Parathyroid adenoma (tissue), 2 donors: ENCODE data around the gene UBE2QL1.

ENCODE experiments used
- H2AFZ ChIP-seq: fragments of 300-600 bp; sonication (generic); one replicate; pipeline ENCODE4 v1.7.0; 2017; ENCODE audit warnings: antibody characterized with exemption, mild to moderate bottlenecking
- H3K27ac ChIP-seq: fragments of 300-600 bp; sonication (generic); one replicate; pipeline ENCODE4 v1.7.0; 2017
- H3K27me3 ChIP-seq: fragments of 300-600 bp; sonication (generic); one replicate; pipeline ENCODE4 v1.7.0; 2017; ENCODE audit warnings: low read length; ENCODE audit not compliant: control insufficient read depth, insufficient read depth
- H3K36me3 ChIP-seq: fragments of 300-600 bp; sonication (generic); one replicate; pipeline ENCODE4 v1.7.0; 2017; ENCODE audit warnings: low read length; ENCODE audit not compliant: control insufficient read depth, insufficient read depth
- H3K4me1 ChIP-seq: fragments of 300-600 bp; sonication (generic); one replicate; pipeline ENCODE4 v1.7.0; 2017; ENCODE audit warnings: control low read depth
- H3K4me2 ChIP-seq: fragments of 300-600 bp; sonication (generic); one replicate; pipeline ENCODE4 v1.7.0; 2017; ENCODE audit warnings: low read length
- H3K4me3 ChIP-seq: fragments of 300-600 bp; sonication (generic); one replicate; pipeline ENCODE4 v1.7.0; 2017; ENCODE audit warnings: low read depth, low read length
- H3K79me2 ChIP-seq: fragments of 300-600 bp; sonication (generic); one replicate; pipeline ENCODE4 v1.7.0; 2017; ENCODE audit warnings: control low read depth
- H3K9ac ChIP-seq: fragments of 300-600 bp; sonication (generic); one replicate; pipeline ENCODE4 v1.7.0; 2017; ENCODE audit warnings: mild to moderate bottlenecking
- H3K9me3 ChIP-seq: fragments of 300-600 bp; sonication (generic); one replicate; pipeline ENCODE4 v1.7.0; 2017; ENCODE audit warnings: low read length; ENCODE audit not compliant: control insufficient read depth
- TF ChIP-seq, protein P1 (sequence below): fragments of 300-600 bp; sonication (generic); IDR thresholded peaks from one replicate; pipeline ENCODE4 v1.7.0; 2017; ENCODE audit warnings: antibody characterized with exemption, mild to moderate bottlenecking
- donor health status: primary hyperparathyroidism.

The UBE2QL1 gene

DNA sequence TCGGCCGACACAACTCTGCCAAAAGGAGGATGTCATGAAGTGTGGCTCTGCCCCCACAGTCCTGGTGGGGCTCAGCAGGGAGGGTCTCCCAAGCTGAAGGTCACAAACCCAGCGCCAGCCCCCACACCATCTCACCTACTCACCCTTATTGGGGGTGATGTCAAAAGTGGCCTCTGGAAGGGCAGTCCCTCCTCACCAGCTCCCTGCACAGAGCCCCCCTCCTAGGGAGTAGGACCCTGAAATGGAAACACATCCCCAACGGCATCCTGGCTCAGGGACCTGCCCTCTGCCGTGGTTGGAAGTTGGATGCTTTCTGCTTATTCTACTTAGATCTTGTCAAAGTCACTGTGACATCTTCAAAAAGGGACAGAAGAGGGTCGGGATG, 94.7 kb downstream of the UBE2QL1 start:
- Histone ChIP-seq H3K36me3 (no peaks in the 10 kb centered on the region), H3K27ac (no peak overlapping the region), H3K9me3 (no peaks in the 10 kb centered on the region), H3K27me3 (no peaks in the 10 kb centered on the region), H3K4me3 (no peak overlapping the region), H3K4me2 (no peak overlapping the region), H3K4me1 (no peaks in the 10 kb centered on the region), H3K9ac (no peak overlapping the region), H2AFZ (no peak overlapping the region), H3K79me2 (no peaks in the 10 kb centered on the region)
- TF ChIP-seq, protein P1, sequence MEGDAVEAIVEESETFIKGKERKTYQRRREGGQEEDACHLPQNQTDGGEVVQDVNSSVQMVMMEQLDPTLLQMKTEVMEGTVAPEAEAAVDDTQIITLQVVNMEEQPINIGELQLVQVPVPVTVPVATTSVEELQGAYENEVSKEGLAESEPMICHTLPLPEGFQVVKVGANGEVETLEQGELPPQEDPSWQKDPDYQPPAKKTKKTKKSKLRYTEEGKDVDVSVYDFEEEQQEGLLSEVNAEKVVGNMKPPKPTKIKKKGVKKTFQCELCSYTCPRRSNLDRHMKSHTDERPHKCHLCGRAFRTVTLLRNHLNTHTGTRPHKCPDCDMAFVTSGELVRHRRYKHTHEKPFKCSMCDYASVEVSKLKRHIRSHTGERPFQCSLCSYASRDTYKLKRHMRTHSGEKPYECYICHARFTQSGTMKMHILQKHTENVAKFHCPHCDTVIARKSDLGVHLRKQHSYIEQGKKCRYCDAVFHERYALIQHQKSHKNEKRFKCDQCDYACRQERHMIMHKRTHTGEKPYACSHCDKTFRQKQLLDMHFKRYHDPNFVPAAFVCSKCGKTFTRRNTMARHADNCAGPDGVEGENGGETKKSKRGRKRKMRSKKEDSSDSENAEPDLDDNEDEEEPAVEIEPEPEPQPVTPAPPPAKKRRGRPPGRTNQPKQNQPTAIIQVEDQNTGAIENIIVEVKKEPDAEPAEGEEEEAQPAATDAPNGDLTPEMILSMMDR, result no peak

DNA sequence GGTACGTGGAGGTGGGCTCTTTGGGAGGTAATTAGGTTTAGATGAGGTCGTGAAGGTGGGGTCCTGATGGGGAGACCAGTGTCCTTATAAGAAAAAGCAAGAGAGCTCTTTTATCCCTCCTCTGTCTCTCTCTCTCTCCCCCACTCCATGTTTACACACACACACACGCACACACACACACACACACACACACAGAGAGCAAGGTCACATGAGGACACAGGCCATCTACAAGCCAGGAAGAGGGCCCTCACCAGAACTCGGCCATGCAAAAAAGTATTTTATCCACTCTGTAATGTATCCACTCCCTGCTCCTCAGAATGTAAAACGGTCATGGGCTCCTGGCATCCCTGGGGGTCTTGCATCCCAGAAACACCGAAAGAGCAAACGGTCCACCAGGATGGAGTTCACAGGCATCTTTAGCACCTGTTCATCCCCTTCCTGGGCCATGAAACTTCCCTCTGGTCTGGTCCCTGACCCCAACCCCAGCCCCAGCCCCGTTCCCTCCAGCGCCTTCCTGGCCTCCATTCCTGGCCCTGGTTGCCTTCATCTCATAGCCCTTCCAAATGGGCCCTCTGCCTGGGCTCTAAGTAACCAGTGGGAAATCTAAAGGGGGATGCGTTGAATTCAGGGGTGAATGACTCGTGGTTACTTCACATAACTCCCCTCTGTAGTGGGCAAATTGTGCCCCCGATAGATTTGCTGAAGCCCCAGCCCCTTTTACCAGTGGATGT, 95.3 kb downstream of the UBE2QL1 start:
- Histone ChIP-seq H3K4me3 (no peak overlapping the region), H3K4me1 (no peaks in the 10 kb centered on the region)
- TF ChIP-seq, protein P1, result no peak

More for the DNA sequence above, 95.3 kb downstream of the UBE2QL1 start:
- H3K27me3 ChIP-seq, result no peaks in the 10 kb centered on the region
- H3K4me2 ChIP-seq, result no peak overlapping the region
- H3K9ac ChIP-seq, result no peak overlapping the region
- no peaks in the 10 kb centered on the region for H3K9me3 ChIP-seq
- H3K36me3 ChIP-seq, result no peaks in the 10 kb centered on the region
- no peak overlapping the region for H2AFZ ChIP-seq
- no peaks in the 10 kb centered on the region for H3K79me2 ChIP-seq
- no peak overlapping the region for H3K27ac ChIP-seq
